SK-MEL-5 (cell line): Measurements from ENCODE around the gene OSM. TPM values are rescaled to one million over a fixed set of nuclear protein-coding genes. Genes with fewer than 3 reads are reported as not detected.
"Not testable (repeated sequence)": the region's sequence is repeated elsewhere in the genome, so short reads cannot be mapped to it uniquely, and the experiment has no call there.

Source experiments
- DNase-seq: peaks from one replicate; pipeline ENCODE4 v3.0.0-alpha.2; 2016; ENCODE audit warnings: low read depth, low spot score
- in situ Hi-C: cut with HindIII; loops from 2 replicates; pipeline ENCODE4 v1.10.0; 2016; ENCODE audit warnings: low sequenced_read_pairs, high pct_unique_total_duplicates, low pct_unique_long_range_greater_than_20kb
- total RNA-seq: library from RNA; depleted of rRNA; stranded (reverse); fragments of >200 nt; shearing (Covaris generic); gene quantifications from 2 replicates; pipeline ENCODE4 v1.2.3, GENCODE V29; 2014

Gene OSM
- total RNA-seq, 1 experiment from 2014 or later: not detected

- in situ Hi-C loops: no loop called here
- DNase-seq: no peak
These were observed 37.9 kb downstream of the OSM start for GRCh38 chr22:30228509-30229359.

GRCh38 chr22:30227438-30228228, 39.0 kb downstream of the OSM start:
- peak; percentile 55 for DNase-seq
- in situ Hi-C loops: no loop called here

- DNase-seq: peak; percentile 47
- in situ Hi-C loops: no loop called here
These were observed 40.3 kb downstream of the OSM start for GRCh38 chr22:30226192-30226832.

- DNase-seq: no peak
- in situ Hi-C loops: no loop called here
These were observed 41.3 kb downstream of the OSM start for GRCh38 chr22:30225220-30225927.

- DNase-seq: no peak
These were observed 42.3 kb downstream of the OSM start for GRCh38 chr22:30224161-30224857.

GRCh38 chr22:30223303-30223702, 43.3 kb downstream of the OSM start:
- in situ Hi-C loops: no loop called here
- DNase-seq: no peak

More at GRCh38 chr22:30224161-30224857, 42.3 kb downstream of the OSM start:
- in situ Hi-C loops: no loop called here

GRCh38 chr22:30222321-30222720, 44.3 kb downstream of the OSM start:
- DNase-seq: no peak
- in situ Hi-C loops: no loop called here

- DNase-seq: no peak
- in situ Hi-C loops: no loop called here
These were observed 45.3 kb downstream of the OSM start for GRCh38 chr22:30221121-30221992.

- in situ Hi-C loops: no loop called here
- no peak for DNase-seq
These were observed 46.2 kb downstream of the OSM start for GRCh38 chr22:30220338-30221012.

GRCh38 chr22:30219668-30220278, 46.9 kb downstream of the OSM start:
- in situ Hi-C loops: no loop called here
- DNase-seq: no peak

GRCh38 chr22:30219049-30219654, 47.5 kb downstream of the OSM start:
- in situ Hi-C loops: no loop called here
- no peak for DNase-seq

- DNase-seq: no peak
These were observed 48.7 kb downstream of the OSM start for GRCh38 chr22:30217698-30218560.

GRCh38 chr22:30216710-30217109, 49.9 kb downstream of the OSM start:
- in situ Hi-C loops: no loop called here
- DNase-seq: no peak

More at GRCh38 chr22:30217698-30218560, 48.7 kb downstream of the OSM start:
- in situ Hi-C loops: no loop called here

- in situ Hi-C loops, DNase-seq: not testable (repeated sequence)
These were observed 50.4 kb downstream of the OSM start for GRCh38 chr22:30216272-30216671.
